HG03139 (cell line): ENCODE data around the gene SMIM44.
"Not testable (repeated sequence)": the region's sequence is repeated elsewhere in the genome, so short reads cannot be mapped to it uniquely, and the experiment has no call there.

Experiments used
- ATAC-seq: cut with Tn5 transposase; IDR thresholded peaks from one replicate; pipeline ENCODE4 v1.9.1; 2021; ENCODE audit not compliant: unreplicated experiment

SMIM44 gene

DNA sequence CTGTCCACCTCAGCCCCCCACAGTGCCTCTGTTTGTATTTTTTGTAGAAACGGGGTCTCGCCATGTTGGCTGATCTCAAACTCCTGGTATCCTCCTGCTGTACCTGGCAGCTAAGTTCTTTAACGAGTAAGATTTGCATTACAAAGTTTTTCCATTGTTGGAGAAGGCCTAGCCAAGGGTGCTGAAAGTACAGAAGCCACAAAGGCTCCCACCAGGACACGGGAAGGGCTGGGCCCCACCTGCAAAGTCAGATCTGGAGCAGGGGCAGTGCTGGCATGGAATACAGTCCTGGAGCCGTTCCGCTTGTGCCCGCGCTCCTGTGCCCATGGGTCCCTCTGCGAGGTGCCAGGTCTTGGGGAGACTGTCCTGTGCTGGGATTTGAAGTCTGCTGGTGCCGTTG is 35.0 kb upstream of the SMIM44 start:
- no peak for ATAC-seq

GRCh38 chr19:3517638-3518037 is 34.4 kb upstream of the SMIM44 start:
- no peak for ATAC-seq

GRCh38 chr19:3516675-3517207 is 33.5 kb upstream of the SMIM44 start:
- ATAC-seq, result no peak

DNA sequence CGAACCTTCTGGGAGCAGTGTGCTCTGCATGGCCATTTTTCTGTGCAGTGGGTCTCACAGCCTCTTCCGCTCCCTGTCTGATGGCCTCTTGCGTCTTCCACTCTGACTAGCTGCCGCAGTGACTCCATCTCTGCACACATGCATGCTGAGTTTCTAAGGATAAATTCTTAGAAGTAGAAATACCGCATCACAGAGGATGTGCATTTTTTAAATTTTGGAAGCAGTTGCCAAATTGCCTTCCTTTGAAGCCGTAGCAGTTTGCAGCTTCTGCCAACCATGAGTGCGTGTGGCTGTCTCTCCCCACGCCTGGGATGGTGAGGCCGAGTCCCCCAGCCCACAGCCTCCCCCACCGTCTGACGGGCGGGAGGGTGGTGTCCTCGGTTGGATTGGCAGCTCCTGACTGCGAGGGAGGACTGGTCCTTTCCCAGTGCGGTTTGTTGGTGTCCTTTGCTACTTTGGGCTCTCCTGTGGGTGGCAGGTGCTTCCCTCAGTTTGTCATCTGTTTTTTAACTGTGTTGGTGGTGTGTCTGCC is 32.7 kb upstream of the SMIM44 start:
- ATAC-seq, result no peak

DNA sequence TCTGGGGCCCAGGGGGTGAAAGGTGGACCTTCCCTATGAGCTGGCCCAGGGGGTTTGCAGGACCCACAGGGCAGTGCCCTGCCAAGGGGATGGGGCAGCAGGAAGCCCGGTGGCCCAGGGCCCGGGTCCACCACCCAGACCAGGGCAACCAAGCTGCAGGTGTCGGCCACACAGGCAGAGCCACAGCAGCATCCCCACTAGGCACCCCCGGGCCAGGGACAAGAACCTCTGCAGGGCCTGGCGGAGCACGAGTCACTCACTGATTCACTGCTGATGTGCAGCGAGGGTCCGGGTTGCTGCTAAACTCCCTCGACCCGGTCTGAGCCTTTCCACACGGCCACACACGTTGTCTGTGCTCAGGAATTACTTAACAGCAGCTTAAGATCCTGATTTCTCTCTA is 31.7 kb upstream of the SMIM44 start:
- no peak for ATAC-seq

DNA sequence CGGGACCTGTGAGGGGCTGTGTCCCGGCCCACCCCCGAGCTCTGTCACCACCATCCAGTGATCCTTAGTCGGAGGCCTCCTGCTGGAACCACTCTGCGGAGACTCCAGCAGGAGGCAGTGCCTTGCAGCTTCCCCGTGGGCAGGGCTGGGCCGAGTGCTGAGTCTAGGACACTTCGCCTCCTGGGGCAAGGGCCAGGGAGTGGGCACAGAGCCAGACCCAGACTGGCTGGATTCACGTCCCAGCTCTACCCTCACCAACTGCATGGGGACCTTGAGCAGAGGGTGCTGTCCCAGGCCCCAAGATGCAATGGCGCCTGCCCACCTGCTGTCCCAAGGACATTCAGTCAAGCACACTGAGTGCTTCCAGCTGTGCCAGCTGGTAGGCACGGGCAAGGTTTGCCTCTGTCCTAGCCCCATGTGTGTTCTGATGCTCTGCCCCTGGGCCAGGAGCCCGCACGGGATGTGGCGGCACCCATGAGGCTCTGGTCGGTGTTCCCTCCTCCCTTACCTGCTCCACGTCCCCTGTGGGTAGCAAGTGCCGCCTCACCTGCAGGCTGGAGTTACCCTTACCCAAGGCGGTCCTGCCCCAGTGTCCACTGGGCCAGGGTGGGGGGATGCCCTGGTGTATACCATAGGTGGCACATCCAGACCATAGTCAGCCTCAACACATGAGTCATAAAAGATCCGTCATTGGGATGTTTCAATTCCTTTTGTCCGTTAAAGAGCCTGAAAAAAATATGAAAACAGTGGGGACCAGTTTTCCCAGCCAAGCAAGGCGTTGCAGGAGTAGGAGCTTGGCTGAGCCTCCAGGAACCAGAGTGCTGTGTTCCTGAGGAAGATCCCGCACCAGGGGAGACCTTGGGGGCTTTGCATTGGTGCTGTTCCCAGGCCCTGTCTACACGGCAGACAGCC is 30.2 kb upstream of the SMIM44 start:
- no peak for ATAC-seq

GRCh38 chr19:3512562-3513228 is 29.5 kb upstream of the SMIM44 start:
- no peak for ATAC-seq

GRCh38 chr19:3511506-3512251 is 28.4 kb upstream of the SMIM44 start:
- ATAC-seq, result no peak

DNA sequence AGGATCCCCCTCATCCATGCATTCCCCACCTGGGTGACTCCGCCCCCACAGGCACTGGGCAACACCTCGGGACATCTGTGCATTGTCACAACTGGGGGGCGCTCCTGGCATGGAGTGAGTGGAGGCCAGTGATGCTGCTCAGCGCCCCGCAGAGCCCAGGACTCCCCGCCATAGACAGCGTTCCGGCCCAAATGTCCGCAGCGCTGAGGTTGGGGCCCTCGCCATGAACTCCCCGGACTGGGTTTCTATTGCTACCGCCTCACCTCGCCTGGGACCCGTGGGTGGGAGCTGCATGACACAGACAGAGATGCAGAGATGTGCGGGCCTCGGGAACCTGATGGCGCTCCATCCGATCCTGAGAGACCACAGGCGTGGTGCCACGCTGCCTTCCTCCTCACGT is 27.5 kb upstream of the SMIM44 start:
- no peak for ATAC-seq

- no peak for ATAC-seq
Measured at GRCh38 chr19:3509566-3509989, 26.3 kb upstream of the SMIM44 start.

DNA sequence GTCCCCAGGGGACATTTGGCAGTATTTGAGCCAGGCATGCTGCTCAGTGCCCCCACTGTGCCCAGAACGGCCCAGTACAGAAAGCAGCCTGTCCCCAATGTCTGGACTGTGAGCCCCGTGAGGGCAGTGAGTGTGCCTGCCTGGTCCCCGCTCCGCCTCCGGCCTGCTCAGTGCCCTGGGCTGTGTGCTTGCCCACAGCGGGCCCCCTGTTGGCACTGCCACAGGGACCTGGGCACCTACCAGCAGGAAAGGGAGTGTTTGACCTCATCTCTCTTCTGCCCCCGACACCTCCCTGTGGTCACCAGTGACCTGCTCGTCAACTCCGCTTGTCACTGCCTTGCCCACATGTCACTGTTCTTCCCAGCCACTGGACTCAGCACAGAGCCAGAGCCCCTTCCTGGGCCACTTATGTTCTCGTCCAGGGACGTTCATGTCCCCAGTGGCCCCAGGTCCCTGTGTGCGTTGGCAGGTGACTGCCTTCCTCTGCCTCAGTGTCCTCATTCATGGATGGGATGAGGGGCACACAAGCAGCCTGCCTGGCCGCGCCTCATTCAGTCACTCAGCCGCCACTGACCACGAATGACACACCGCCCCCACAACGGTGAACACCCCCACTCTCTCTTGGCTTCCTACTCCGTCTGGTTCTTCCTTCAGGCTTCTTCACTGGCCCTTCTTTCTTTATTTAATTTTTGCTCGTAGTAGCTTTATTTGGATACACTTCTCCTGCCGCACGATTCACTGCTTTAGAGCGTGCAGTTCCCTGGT is 25.7 kb upstream of the SMIM44 start:
- ATAC-seq, result no peak

GRCh38 chr19:3508121-3508661 is 24.9 kb upstream of the SMIM44 start:
- ATAC-seq, result not testable (repeated sequence)

DNA sequence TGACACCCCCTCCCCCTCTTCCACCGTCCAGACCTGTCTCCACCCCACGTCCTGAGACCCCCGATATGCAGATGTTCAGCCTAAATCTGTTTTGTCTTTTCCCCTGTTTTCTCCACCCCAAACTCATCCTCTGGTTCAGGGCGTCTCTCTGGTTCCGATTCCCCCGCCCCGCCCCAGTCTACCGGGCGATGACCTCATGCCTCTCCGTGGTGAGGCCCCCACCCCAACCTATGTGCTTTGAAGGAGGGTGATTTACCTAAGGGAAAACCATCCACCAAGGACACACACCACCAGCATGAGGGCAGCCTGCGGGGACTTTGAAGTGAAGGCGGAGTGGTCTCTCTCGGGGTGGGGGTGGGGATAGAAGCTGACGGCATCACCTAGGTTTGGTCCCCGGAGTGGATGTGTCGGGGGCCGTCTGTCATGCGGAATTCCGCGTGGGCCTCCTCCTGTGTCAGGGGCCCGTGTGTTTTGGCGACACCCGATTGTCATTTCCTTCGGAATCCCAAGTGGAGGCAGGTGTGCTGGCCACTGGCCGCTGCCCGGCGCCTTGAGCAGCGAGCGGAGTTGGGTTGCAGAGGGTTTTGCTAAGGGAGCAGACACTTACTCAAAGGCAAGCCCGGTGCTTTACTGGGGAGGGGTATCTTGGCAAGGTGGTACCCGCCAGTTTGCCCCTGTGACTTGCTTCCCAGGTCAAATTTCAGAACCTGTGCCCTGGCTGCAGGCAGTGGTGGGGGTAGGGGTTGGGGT is 24.3 kb upstream of the SMIM44 start:
- ATAC-seq, result no peak

DNA sequence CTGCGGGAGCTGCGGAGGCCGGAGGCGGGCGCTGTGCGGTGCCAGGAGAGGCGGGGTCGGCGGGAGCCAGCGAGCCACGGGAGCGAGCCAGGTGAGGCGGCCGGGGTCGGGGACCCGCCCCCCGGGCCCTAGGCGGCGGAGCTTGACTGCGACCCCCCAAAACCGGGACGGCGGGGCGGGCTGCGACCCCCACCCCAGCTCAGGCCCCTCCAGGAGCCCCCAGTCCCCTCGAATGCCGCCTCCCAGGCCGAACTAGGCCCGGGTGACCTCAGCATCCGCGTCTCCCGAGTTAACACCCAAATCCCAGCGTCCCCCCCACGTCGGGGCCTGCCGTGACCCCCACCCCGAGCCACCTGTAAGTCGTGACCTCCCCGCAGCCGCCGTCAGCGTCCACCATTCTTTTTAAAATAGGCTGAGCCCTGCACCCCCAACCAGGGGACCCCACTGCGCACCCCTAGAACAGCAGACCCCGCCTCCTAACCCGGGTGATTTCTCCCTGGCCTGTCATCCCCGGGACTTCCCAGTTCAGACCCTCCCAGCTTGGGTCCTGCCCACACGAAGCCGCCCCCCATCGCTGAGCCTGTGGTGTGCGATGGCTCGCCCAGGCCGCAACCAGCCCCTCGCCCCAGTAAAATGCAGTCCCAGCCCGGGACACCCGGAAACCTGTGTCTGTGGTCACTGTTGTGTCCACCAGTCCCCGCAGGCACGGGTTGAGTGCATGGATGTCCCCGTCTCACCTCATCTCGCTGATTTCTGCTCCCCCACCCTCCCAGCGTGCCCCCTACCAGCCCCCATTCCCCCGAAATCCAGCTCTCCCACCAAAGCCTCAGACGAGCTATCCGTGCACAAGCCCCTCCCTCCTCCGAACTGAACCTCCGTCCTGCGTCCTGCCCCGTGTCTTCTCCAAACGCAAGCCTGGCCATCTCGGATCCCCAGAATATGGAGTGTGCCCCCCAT is 23.4 kb upstream of the SMIM44 start:
- peak; percentile 19 for ATAC-seq

DNA sequence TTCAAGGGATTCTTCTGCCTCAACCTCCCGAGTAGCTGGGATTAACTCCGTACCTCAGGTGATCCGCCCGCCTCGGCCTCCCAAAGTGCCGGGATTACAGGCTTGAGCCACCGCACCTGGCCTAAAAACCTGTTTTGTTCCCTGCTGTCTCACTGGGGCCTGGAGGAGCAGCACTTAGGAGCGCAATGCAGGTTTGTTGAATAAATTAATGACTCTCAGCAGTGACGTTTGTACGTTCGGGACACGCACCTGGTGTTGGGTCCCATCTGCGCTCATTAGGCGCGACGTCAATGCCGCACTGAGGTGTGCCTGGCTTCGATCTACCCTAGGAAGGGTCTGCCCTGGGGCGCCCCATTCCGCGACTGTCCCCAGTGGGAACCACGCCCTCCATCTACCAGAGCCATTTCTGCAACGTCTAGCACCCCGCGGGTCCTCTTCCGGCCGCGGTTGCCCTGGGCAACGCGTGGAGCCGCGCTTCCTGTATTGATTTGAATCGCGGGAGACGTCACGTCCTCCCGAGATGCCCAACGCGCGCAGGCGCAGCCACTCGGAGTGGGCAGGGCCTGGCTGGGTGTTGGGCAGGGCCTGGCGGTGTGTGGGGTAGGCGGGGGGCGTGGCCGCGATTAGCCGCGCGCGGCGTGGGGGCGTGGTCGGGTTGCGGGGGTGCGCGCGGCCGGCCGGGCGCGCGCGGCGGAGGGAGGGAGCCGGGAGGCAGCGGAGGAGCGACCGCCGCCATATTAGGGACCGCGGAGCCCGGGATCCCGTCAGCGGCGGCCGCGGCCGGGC is 22.6 kb upstream of the SMIM44 start, which contains the start of gene FZR1:
FZR1 (plus strand) TSS at position 714 of the 786 bp plus-strand sequence. CDS start 16,679 bp downstream, outside the sequence.
- ATAC-seq, result peak; percentile 80

DNA sequence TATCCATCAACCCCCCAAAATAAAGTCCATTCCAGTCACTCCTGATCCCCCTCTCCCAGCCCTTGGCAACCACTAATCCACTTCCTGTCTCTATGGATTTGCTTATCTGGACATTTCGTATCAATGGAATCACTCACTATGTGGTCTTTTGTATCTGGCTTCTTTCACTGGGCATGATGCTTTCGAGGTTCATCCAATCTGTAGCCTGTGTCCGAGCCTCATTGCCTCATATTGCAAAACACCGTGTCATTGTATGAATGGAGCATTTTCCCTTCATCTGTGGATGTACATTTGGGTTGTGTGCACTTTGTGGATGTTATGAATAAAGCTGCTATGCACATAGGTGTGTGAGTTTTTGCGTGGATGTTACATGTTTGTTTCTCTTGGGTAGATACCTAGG is 21.5 kb upstream of the SMIM44 start:
- ATAC-seq, result no peak

- ATAC-seq, result no peak
Measured at GRCh38 chr19:3503036-3503572, 19.9 kb upstream of the SMIM44 start.
